ENCODE data around the gene SLA2.

SLA2 gene

DNA sequence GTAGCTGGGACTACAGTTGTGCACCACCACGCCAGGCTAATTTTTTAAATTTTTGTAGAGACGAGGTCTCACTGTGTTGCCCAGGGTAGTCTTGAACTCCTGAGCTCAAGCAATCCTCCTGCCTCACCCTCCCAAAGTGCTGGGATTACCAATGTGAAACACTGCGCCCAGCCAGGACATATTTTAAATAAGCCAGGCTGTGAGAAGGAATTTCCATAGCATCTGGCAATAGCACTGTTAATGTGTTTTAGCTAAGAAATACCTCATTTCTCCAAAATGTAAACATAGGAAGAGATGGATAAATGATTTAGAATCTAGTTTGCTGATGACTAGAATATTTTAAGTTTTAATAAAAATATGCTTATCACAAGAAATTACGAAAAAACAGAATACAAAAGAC is 27.0 kb upstream of the SLA2 start:
- Histone ChIP-seq H3K4me3 (ENCODE audit: low read length in 2 of 2) (no peak overlapping the region), H3K36me3 (ENCODE audit: control insufficient read depth in 2 of 2, insufficient read depth in 2 of 2, low read length in 2 of 2) (peaks cover 5 to 12% of the 10 kb centered on the region in 2 donors)

DNA sequence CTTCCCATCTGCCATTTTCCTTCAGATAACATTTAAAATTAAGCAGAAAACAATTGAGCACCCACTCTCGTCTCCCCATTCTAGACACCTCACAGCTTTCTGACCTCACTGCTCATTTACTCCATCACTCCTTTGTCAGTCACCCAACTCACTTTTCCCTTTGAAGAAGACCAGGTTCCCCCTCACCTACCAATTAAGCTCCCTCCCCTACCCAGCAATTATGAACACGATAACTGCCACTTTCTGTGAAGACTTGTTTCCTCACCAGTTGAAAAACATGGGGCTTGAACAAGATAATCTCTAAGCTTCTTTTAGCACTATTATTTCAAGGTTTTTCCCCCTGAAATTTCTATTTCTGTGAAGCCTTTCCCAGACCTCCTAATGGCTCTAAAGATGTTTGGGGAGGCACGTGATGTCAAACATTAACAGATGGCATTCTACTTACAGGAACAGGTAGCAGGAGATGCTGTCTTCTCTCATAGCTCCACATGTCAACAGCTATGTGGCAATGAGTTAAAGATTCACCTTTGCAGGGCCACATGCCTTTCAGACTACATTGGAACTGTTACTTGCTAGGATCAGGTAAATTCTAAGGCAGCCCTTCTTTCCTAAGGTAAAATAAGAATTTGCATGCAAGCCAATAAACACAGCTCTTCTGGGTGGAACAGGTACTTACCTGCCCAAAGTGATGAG is 24.8 kb upstream of the SLA2 start:
- no peaks in the 10 kb centered on the region for H3K27me3 ChIP-seq (ENCODE audit: control insufficient read depth in 1 of 2, insufficient read depth in 2 of 2, low read length in 2 of 2)
- H3K4me1 ChIP-seq (ENCODE audit: control insufficient read depth, insufficient read depth, low read length) = no peaks in the 10 kb centered on the region
- H3K9ac ChIP-seq (ENCODE audit: low read length in 2 of 2) = no peak overlapping the region
- no peak overlapping the region for H3K27ac ChIP-seq (ENCODE audit: low read length)
- no peak overlapping the region for H3K4me3 ChIP-seq (ENCODE audit: low read length in 2 of 2)
- H3K9me3 ChIP-seq (ENCODE audit: control insufficient read depth in 2 of 2, low read length in 2 of 2) = no peaks in the 10 kb centered on the region
- peaks cover 12 to 20% of the 10 kb centered on the region in 2 donors for H3K36me3 ChIP-seq (ENCODE audit: control insufficient read depth in 2 of 2, insufficient read depth in 2 of 2, low read length in 2 of 2)

More for the DNA sequence above, 27.0 kb upstream of the SLA2 start:
- no peak overlapping the region for H3K9ac ChIP-seq (ENCODE audit: low read length in 2 of 2)
- no peaks in the 10 kb centered on the region for H3K4me1 ChIP-seq (ENCODE audit: control insufficient read depth, insufficient read depth, low read length)
- no peaks in the 10 kb centered on the region for H3K27me3 ChIP-seq (ENCODE audit: control insufficient read depth in 1 of 2, insufficient read depth in 2 of 2, low read length in 2 of 2)
- H3K9me3 ChIP-seq (ENCODE audit: control insufficient read depth in 2 of 2, low read length in 2 of 2) = no peaks in the 10 kb centered on the region
- no peak overlapping the region for H3K27ac ChIP-seq (ENCODE audit: low read length)

DNA sequence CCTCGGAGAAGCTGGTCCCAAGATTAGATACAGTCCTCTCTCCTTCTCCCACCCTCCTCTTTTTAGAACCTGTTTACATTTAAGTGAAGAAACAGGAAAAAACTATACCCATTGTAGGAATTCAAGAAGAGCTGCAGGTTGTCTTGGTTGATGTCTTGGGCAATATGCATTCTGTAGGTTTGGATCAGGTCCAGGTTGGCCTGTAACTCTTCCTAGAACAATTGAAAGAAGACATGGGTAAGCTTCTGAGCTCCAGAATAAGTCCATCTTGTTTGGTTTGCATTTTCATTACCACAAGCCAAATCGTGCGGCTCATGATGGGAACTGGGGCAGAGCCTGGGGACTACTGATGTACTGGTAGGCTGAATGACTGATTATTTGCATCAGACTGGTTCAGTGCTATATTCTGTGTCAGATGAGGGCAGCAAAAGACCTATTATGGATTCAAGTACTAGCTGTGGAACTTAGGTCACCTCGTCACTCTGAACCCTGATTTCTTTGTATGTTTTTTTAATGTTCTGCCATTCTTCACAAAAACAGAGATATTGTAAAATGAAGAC is 20.3 kb upstream of the SLA2 start:
- no peaks in the 10 kb centered on the region for H3K4me1 ChIP-seq (ENCODE audit: control insufficient read depth, insufficient read depth, low read length)
- no peak overlapping the region for H3K27ac ChIP-seq (ENCODE audit: low read length)
- H3K36me3 ChIP-seq (ENCODE audit: control insufficient read depth in 2 of 2, insufficient read depth in 2 of 2, low read length in 2 of 2) = peaks cover 18 to 21% of the 10 kb centered on the region in 2 donors
- no peak overlapping the region for H3K4me3 ChIP-seq (ENCODE audit: low read length in 2 of 2)
- no peaks in the 10 kb centered on the region for H3K9me3 ChIP-seq (ENCODE audit: control insufficient read depth in 2 of 2, low read length in 2 of 2)
- H3K9ac ChIP-seq (ENCODE audit: low read length in 2 of 2) = no peak overlapping the region
- no peaks in the 10 kb centered on the region for H3K27me3 ChIP-seq (ENCODE audit: control insufficient read depth in 1 of 2, insufficient read depth in 2 of 2, low read length in 2 of 2)

DNA sequence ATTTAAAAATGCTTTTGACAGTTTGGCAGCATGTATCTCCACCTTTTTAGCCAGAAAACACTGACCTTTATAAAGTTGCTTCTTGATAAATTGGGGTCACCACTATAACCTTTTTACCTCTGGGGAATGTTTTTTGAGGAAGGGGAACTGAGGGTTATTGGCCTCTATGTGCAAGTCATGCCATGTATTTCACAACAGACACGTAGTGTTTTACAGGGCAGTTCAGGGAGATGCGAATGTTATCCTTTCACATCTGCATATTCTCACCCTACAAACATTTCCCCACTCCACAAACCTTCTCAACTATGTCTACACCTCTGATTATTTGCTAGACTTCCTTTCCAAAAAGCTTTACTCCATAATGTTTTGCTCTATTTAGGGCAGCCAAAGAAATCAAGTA is 17.0 kb upstream of the SLA2 start:
- Histone ChIP-seq H3K36me3 (ENCODE audit: control insufficient read depth in 2 of 2, insufficient read depth in 2 of 2, low read length in 2 of 2) (peaks cover 11 to 15% of the 10 kb centered on the region in 2 donors), H3K4me1 (ENCODE audit: control insufficient read depth, insufficient read depth, low read length) (no peaks in the 10 kb centered on the region), H3K4me3 (ENCODE audit: low read length in 2 of 2) (no peak overlapping the region), H3K27ac (ENCODE audit: low read length) (no peak overlapping the region), H3K27me3 (ENCODE audit: control insufficient read depth in 1 of 2, insufficient read depth in 2 of 2, low read length in 2 of 2) (no peaks in the 10 kb centered on the region), H3K9ac (ENCODE audit: low read length in 2 of 2) (no peak overlapping the region), H3K9me3 (ENCODE audit: control insufficient read depth in 2 of 2, low read length in 2 of 2) (no peaks in the 10 kb centered on the region)

DNA sequence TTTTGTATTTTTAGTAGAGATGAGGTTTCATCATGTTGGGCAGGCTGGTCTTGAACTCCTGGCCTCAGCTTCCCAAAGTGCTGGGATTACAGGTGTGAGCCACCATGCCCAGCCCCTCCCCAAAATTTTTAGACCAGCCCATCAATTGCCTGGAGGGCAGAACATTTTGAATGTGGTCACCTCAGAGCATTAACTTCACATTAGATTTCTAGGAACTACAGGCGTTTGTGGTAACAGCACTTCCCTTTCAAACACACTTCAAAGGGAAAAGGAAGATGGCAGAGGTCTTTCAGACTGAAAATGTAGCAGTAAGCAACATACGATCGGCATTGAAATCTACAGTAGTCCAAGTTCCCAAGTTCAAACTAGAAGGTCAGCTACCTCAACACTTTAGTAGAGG is 12.3 kb upstream of the SLA2 start:
- H3K4me1 ChIP-seq (ENCODE audit: control insufficient read depth, insufficient read depth, low read length) = no peaks in the 10 kb centered on the region
- no peak overlapping the region for H3K4me3 ChIP-seq (ENCODE audit: low read length in 2 of 2)
- no peaks in the 10 kb centered on the region for H3K27me3 ChIP-seq (ENCODE audit: control insufficient read depth in 1 of 2, insufficient read depth in 2 of 2, low read length in 2 of 2)
- H3K9me3 ChIP-seq (ENCODE audit: control insufficient read depth in 2 of 2, low read length in 2 of 2) = no peaks in the 10 kb centered on the region
- H3K27ac ChIP-seq (ENCODE audit: low read length) = no peak overlapping the region
- no peak overlapping the region for H3K9ac ChIP-seq (ENCODE audit: low read length in 2 of 2)
- peaks cover 13 to 14% of the 10 kb centered on the region in 2 donors for H3K36me3 ChIP-seq (ENCODE audit: control insufficient read depth in 2 of 2, insufficient read depth in 2 of 2, low read length in 2 of 2)

DNA sequence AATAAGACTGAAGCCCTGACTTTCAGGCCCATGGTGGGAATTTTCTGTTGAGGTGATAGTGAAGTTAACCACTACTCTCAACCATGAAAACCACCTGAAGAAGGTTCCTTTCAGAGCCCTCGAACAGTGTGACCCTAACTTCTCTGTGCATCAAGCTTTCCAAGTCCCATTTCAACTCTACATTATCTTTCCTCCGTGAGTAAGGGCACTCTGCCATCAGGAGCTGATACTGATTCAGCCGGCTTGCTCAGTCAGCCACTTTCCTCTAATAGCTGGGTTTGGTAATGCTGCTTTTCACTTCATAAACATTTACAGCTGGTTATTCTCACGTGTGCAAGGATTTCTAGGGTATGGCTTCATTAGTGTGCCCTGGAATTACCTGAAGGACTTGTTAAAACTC is 10.7 kb upstream of the SLA2 start:
- Histone ChIP-seq H3K4me3 (ENCODE audit: low read length in 2 of 2) (no peak overlapping the region), H3K27ac (ENCODE audit: low read length) (no peak overlapping the region), H3K36me3 (ENCODE audit: control insufficient read depth in 2 of 2, insufficient read depth in 2 of 2, low read length in 2 of 2) (peaks cover 21 to 24% of the 10 kb centered on the region in 2 donors), H3K9ac (ENCODE audit: low read length in 2 of 2) (no peak overlapping the region), H3K9me3 (ENCODE audit: control insufficient read depth in 2 of 2, low read length in 2 of 2) (no peaks in the 10 kb centered on the region), H3K4me1 (ENCODE audit: control insufficient read depth, insufficient read depth, low read length) (no peaks in the 10 kb centered on the region), H3K27me3 (ENCODE audit: control insufficient read depth in 1 of 2, insufficient read depth in 2 of 2, low read length in 2 of 2) (no peaks in the 10 kb centered on the region)

DNA sequence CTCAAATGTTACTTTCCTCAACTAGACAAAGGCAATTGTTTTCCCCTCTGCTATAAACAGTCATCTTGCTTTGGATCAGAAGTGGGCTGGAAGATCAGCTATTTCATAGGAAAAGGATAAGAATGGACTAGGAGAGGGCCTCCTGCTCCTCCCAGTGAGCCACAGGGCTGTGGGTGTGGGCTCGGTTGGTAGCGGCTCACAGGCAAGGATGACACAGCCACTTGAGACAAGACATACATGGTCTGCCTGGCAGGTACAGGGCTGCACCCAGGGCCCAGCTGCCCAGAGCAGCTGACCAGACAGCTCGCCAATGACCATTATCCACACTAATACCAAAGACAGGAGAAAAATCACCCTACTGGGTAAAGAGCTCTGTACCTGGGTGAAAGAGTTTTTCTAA is 9.0 kb upstream of the SLA2 start:
- no peak overlapping the region for H3K9ac ChIP-seq (ENCODE audit: low read length in 2 of 2)
- H3K4me1 ChIP-seq (ENCODE audit: control insufficient read depth, insufficient read depth, low read length) = no peaks in the 10 kb centered on the region
- H3K27me3 ChIP-seq (ENCODE audit: control insufficient read depth in 1 of 2, insufficient read depth in 2 of 2, low read length in 2 of 2) = no peaks in the 10 kb centered on the region
- H3K27ac ChIP-seq (ENCODE audit: low read length) = no peak overlapping the region
- peaks cover 24 to 27% of the 10 kb centered on the region in 2 donors for H3K36me3 ChIP-seq (ENCODE audit: control insufficient read depth in 2 of 2, insufficient read depth in 2 of 2, low read length in 2 of 2)
- no peaks in the 10 kb centered on the region for H3K9me3 ChIP-seq (ENCODE audit: control insufficient read depth in 2 of 2, low read length in 2 of 2)
- no peak overlapping the region for H3K4me3 ChIP-seq (ENCODE audit: low read length in 2 of 2)

DNA sequence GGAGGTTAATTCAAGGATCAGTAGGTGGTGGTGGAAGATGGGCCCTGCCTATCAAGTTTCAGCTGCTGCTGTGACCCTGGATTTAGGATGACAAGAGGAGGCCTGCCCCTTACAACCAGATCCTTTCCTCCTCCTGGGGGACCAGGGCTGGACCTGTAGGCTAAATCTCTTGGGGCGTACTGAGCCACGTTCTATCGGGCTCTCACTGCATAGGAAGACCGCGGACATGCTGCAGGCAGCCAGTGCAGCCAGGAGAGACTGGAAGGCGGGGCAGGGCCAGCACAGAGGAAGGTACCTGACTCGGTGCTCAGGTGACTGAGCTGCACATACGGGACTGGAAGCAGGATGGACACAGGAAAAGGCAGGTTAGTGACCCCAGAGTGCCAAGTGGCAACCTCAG is 8.5 kb upstream of the SLA2 start:
- H3K9me3 ChIP-seq (ENCODE audit: control insufficient read depth in 2 of 2, low read length in 2 of 2) = no peaks in the 10 kb centered on the region
- no peak overlapping the region for H3K27ac ChIP-seq (ENCODE audit: low read length)
- H3K27me3 ChIP-seq (ENCODE audit: control insufficient read depth in 1 of 2, insufficient read depth in 2 of 2, low read length in 2 of 2) = no peaks in the 10 kb centered on the region
- H3K4me3 ChIP-seq (ENCODE audit: low read length in 2 of 2) = no peak overlapping the region
- H3K4me1 ChIP-seq (ENCODE audit: control insufficient read depth, insufficient read depth, low read length) = no peaks in the 10 kb centered on the region
- H3K9ac ChIP-seq (ENCODE audit: low read length in 2 of 2) = no peak overlapping the region
- H3K36me3 ChIP-seq (ENCODE audit: control insufficient read depth in 2 of 2, insufficient read depth in 2 of 2, low read length in 2 of 2) = peaks cover 24 to 27% of the 10 kb centered on the region in 2 donors

DNA sequence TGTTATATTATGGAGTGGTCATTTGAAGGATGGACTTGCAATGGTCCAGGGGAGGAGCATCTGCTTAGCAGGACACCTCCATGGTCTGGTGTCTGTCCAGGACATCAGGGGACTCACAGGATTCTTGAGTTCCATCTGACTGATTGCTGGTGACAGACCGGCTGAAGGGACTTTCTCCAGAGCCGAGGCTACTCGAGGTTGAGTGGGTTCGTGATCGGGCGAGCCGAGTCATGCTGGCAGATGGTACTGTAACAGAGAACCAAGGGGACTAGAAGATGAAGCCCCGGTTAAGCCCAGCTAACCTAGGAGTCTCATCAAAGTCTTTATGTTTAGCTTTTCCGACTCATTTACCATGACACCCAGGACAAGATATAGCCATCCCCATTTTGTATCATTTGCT is 7.5 kb upstream of the SLA2 start:
- Histone ChIP-seq H3K4me1 (ENCODE audit: control insufficient read depth, insufficient read depth, low read length) (no peaks in the 10 kb centered on the region), H3K9me3 (ENCODE audit: control insufficient read depth in 2 of 2, low read length in 2 of 2) (no peaks in the 10 kb centered on the region), H3K27me3 (ENCODE audit: control insufficient read depth in 1 of 2, insufficient read depth in 2 of 2, low read length in 2 of 2) (no peaks in the 10 kb centered on the region), H3K36me3 (ENCODE audit: control insufficient read depth in 2 of 2, insufficient read depth in 2 of 2, low read length in 2 of 2) (peaks cover 24 to 27% of the 10 kb centered on the region in 2 donors), H3K9ac (ENCODE audit: low read length in 2 of 2) (no peak overlapping the region), H3K4me3 (ENCODE audit: low read length in 2 of 2) (no peak overlapping the region), H3K27ac (ENCODE audit: low read length) (no peak overlapping the region)

DNA sequence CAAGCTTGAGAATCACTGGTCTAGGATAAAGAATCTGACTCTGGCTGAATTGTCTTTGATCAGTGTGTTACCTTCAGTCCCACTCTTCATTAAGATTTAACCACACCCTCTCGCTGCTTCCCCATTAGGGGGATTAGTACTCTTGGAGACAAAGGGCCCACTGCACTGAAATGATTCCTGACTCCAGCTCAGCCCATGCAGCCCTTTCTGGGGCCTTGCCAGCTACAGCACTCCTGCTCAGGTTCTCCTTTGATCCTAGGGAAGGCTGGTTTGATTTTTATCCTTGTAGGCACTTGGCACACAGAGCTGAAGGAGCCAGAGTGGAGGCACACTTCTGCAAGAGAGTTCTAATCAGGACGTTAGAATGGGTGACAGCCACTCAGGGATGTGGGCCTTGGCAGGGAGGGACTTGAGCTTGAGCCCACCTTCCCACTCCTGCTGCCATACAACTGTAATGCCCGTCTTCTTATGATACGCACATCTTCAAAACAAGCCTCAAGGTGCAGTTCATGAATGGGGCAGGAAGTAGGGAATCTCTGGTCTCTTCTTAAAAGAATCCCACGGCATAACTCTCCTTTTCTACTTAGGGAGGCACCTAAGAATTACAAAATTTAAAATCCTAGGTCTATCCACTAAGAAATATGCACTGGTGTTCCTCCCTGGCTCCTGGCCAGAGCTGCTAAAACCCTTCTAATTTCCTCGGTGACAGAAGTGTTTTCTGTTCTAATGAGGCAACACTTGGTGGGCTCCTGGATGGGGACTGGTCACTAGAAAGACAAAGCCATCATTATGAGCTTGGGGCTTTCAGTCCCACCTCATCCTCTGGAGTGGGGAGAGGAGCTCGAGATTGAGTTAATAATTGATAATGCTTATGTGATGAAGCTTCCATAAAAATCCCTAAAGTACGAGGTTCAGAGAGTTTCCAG is 1.5 kb upstream of the SLA2 start:
- Histone ChIP-seq H3K4me3 (ENCODE audit: low read length in 2 of 2) (no peak overlapping the region), H3K9me3 (ENCODE audit: control insufficient read depth in 2 of 2, low read length in 2 of 2) (no peaks in the 10 kb centered on the region), H3K36me3 (ENCODE audit: control insufficient read depth in 2 of 2, insufficient read depth in 2 of 2, low read length in 2 of 2) (peaks cover 3 to 8% of the 10 kb centered on the region in 2 donors), H3K9ac (ENCODE audit: low read length in 2 of 2) (no peak overlapping the region), H3K4me1 (ENCODE audit: control insufficient read depth, insufficient read depth, low read length) (no peaks in the 10 kb centered on the region), H3K27ac (ENCODE audit: low read length) (no peak overlapping the region), H3K27me3 (ENCODE audit: control insufficient read depth in 1 of 2, insufficient read depth in 2 of 2, low read length in 2 of 2) (no peaks in the 10 kb centered on the region)
